ENCODE results near the gene CMPK1.

GRCh38 chr1:47374501-47374900 lies 40.9 kb downstream of the CMPK1 start:
- TF ChIP-seq EP300 (IDR thresholded peaks at IDR 0.05) (no peak), CTCF (IDR thresholded peaks at IDR 0.05) (no peak)
